GM18867 (cell line): ENCODE results near the gene SLC2A11.

Experiments used
- ATAC-seq: cut with Tn5 transposase; IDR thresholded peaks from one replicate; pipeline ENCODE4 v1.9.1; 2021; ENCODE audit warnings: mild to moderate bottlenecking, moderate library complexity; ENCODE audit not compliant: unreplicated experiment

SLC2A11 gene

GRCh38 chr22:23857606-23858483, at the start of gene SLC2A11:
TSS of gene SLC2A11 (plus strand) at chr22:23857875. CDS start at chr22:23858000, 125 bp downstream.
- peak; percentile 93 for ATAC-seq

- ATAC-seq = no peak
Measured at GRCh38 chr22:23812378-23812777, 45.3 kb upstream of the SLC2A11 start.

GRCh38 chr22:23815541-23816155, 42.0 kb upstream of the SLC2A11 start:
- ATAC-seq = no peak

GRCh38 chr22:23816156-23816976, 41.3 kb upstream of the SLC2A11 start:
- no peak for ATAC-seq

GRCh38 chr22:23817146-23817545, 40.5 kb upstream of the SLC2A11 start:
- no peak for ATAC-seq

- no peak for ATAC-seq
Measured at GRCh38 chr22:23818541-23818940, 39.1 kb upstream of the SLC2A11 start.

- no peak for ATAC-seq
Measured at GRCh38 chr22:23820748-23821211, 36.9 kb upstream of the SLC2A11 start.

- no peak for ATAC-seq
Measured at GRCh38 chr22:23822101-23822671, 35.5 kb upstream of the SLC2A11 start.

GRCh38 chr22:23823331-23823791, 34.3 kb upstream of the SLC2A11 start:
- ATAC-seq = no peak

GRCh38 chr22:23824476-23825245, 33.0 kb upstream of the SLC2A11 start:
- no peak for ATAC-seq

- ATAC-seq = no peak
Measured at GRCh38 chr22:23825246-23825905, 32.3 kb upstream of the SLC2A11 start.

GRCh38 chr22:23826510-23827350, 30.9 kb upstream of the SLC2A11 start:
- no peak for ATAC-seq

- no peak for ATAC-seq
Measured at GRCh38 chr22:23827351-23827995, 30.2 kb upstream of the SLC2A11 start.

- ATAC-seq = no peak
Measured at GRCh38 chr22:23828800-23829680, 28.6 kb upstream of the SLC2A11 start.

GRCh38 chr22:23829845-23830372, 27.8 kb upstream of the SLC2A11 start:
- no peak for ATAC-seq

- ATAC-seq = no peak
Measured at GRCh38 chr22:23831261-23831660, 26.4 kb upstream of the SLC2A11 start.

- no peak for ATAC-seq
Measured at GRCh38 chr22:23831781-23832180, 25.9 kb upstream of the SLC2A11 start.
